ENCODE measurements around the gene TMC6.
A peak's percentile ranks its signal among the peaks of the same experiment; 100 is the strongest.
"Not testable (repeated sequence)": the region's sequence is repeated elsewhere in the genome, so short reads cannot be mapped to it uniquely, and the experiment has no call there.

Gene TMC6

GRCh38 chr17:78128551-78129350 is at the start of gene TMC6:
TSS of gene TMC6 (minus strand) at chr17:78128755. CDS start at chr17:78126832, 1,923 bp downstream.
- DNase-seq (ENCODE audit: low read depth, low spot score): no peak
- peak within 1 kb of the TSS; percentile 84 for H3K27ac ChIP-seq

DNA sequence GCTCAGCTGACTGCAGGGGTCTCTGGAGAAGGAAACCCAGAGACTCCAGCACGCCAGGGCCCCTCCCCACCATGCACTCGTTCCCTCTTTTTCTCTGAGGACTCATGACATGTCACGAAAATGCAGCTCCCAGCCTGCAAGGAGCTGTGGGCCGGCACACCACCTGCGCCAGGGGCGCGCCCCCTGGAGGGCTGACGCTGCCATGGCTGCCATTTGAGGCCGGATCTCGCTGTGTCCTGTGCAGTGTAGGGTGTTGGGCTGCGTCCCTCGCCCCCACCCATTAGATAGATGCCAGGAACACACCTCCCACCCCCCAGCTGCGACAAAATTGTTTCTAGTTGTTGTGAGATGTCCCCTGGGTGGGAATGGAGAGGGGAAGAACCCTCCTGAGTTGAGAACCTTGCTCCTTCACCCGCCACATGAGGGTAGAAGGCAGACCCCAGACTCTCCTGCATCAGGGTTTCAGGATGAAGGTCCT is 48.0 kb upstream of the TMC6 start:
- DNase-seq (ENCODE audit: low read depth, low spot score): no peak
- no peak overlapping the region for H3K27ac ChIP-seq

DNA sequence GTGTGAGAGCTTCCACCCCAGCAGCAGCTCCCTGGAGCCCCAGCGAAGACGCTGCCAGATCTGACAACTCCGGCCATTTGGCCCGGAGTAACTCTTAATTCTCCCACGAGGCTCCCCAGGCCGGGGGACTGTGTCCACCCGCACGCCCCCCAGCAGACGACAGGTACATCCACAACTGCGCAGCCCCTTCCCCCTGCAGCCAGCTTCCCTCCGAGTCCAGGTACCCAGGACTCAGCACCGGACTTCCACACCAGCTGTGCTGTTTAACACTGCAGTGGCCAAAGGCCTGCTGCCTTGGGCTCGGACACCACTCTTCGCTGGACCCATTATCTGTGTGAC is 47.1 kb upstream of the TMC6 start:
- DNase-seq (ENCODE audit: low read depth, low spot score): no peak
- no peak overlapping the region for H3K27ac ChIP-seq

- no peak for DNase-seq (ENCODE audit: low read depth, low spot score)
- H3K27ac ChIP-seq: peak overlapping the region; percentile 55
Observed at GRCh38 chr17:78174870-78175642, 46.5 kb upstream of the TMC6 start.

- DNase-seq (ENCODE audit: low read depth, low spot score): no peak
- peak overlapping the region; percentile 55 for H3K27ac ChIP-seq
Observed at GRCh38 chr17:78174346-78174869, 45.9 kb upstream of the TMC6 start.

DNA sequence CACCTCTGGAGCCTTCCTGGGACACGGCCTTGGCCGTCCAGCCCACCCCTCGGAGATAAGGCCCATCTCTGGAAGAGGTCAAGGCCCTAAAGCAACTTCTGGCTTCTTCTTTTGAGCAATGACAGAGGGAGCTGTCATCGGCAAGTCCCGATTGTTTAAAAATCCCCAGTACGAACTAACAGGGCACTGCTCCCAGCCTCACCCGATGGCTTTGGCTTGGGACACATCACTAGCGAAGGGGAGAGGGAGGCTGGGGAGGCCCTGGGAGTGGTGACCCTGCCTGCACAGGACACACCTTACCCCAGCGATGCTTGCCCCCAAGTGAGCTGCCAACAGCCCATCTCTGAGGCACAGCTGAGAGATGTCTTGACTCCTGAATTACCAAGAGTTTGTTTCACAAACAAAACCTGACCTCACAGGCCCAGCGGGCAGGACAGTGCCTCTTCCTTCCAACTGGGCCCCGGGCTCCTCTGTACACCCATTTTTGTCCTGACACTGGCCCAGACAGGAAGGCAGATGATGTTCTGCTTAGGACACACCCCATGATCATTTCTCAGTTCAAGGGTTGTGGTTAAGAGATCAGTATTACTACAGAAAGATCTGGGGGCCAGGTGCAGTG is 44.7 kb upstream of the TMC6 start:
- no peak for DNase-seq (ENCODE audit: low read depth, low spot score)
- peak overlapping the region; percentile 55 for H3K27ac ChIP-seq

- no peak for DNase-seq (ENCODE audit: low read depth, low spot score)
- H3K27ac ChIP-seq: peak overlapping the region; percentile 55
Observed at GRCh38 chr17:78172249-78173051, 43.9 kb upstream of the TMC6 start.

DNA sequence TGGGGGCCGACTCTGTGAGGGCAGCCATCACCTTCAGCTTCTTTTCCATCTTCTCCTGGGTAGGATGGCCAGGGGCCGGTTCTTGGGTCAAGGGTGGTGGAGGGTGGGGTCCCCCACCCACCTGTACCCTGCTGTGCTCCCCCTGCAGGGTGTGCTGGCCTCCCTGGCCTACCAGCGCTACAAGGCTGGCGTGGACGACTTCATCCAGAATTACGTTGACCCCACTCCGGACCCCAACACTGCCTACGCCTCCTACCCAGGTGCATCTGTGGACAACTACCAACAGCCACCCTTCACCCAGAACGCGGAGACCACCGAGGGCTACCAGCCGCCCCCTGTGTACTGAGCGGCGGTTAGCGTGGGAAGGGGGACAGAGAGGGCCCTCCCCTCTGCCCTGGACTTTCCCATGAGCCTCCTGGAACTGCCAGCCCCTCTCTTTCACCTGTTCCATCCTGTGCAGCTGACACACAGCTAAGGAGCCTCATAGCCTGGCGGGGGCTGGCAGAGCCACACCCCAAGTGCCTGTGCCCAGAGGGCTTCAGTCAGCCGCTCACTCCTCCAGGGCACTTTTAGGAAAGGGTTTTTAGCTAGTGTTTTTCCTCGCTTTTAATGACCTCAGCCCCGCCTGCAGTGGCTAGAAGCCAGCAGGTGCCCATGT is 43.2 kb upstream of the TMC6 start:
- DNase-seq (ENCODE audit: low read depth, low spot score); H3K27ac ChIP-seq: not testable (repeated sequence)

DNA sequence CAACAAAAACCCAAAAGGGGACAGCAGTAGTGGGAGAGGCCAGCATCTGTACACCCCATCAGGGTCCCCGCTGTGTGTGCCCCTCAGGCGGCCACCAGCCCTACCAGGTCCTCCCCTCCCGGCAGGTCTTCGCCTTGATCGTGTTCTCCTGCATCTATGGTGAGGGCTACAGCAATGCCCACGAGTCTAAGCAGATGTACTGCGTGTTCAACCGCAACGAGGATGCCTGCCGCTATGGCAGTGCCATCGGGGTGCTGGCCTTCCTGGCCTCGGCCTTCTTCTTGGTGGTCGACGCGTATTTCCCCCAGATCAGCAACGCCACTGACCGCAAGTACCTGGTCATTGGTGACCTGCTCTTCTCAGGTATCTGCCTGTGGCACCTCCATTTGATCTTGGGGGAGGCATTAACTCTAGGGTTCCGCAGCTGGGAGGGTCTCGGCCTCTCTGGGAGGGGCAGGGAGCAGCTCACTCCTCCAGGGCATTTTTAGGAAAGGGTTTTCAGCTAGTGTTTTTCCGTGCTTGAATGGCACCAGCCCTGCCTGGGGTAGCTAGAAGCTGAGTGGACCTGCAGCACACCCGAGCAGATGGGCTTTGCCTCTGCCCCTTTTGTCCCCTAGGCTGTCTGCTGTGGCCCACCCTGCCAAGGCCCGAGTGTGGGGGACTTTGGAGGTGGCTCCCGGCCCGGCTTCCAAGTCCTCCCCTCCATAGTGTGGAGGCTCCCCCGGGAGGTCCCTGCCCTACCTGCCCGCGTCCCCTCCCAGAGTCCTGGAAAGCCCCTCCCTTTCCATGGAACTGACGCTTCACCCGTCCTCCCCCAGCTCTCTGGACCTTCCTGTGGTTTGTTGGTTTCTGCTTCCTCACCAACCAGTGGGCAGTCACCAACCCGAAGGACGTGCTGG is 42.4 kb upstream of the TMC6 start:
- DNase-seq (ENCODE audit: low read depth, low spot score): no peak
- no peak overlapping the region for H3K27ac ChIP-seq

DNA sequence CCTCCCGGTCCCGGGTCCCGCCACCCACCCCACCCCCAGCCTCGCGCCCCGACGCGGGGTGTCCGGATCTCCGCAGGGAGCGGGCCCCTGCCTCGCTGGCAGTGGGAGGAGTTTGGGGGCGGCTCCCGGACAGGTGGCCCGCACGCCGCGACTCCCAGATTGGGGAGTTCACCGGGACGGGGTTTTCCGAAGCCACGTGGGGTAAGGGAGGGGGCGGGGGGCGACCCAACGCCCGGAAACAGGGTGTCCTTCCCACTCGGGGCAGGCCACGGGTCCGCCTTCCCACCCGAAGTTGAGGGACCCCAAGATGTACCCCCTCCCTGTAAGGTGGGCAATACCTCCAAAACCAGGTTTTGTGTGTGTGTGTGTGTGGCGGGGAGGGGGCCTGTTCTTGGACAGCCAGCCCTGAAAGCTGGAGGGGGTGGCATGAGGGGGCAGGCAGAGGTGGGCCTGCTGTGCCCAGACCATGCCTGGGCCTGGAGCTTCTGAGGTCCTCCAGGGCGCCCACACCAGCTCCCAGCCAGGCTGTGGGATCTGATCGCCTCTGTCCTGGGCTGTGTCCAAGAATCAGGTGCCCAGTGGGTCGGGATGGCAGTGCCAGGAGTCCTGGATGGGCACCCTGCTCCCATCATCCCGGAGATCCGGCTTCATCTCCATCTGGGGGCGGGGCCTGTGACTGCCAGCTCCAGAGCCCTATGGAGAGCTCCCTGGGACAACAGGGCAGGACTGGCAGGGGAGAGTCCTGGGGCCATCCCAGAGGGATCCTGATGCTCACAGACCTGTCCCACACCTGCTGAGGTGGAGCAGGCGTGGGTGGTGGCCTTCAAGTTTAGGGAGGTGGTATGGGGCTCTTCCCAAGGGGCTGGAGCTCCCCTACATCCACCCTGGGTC is 40.6 kb upstream of the TMC6 start:
- H3K27ac ChIP-seq: peak overlapping the region; percentile 73
- no peak for DNase-seq (ENCODE audit: low read depth, low spot score)

DNA sequence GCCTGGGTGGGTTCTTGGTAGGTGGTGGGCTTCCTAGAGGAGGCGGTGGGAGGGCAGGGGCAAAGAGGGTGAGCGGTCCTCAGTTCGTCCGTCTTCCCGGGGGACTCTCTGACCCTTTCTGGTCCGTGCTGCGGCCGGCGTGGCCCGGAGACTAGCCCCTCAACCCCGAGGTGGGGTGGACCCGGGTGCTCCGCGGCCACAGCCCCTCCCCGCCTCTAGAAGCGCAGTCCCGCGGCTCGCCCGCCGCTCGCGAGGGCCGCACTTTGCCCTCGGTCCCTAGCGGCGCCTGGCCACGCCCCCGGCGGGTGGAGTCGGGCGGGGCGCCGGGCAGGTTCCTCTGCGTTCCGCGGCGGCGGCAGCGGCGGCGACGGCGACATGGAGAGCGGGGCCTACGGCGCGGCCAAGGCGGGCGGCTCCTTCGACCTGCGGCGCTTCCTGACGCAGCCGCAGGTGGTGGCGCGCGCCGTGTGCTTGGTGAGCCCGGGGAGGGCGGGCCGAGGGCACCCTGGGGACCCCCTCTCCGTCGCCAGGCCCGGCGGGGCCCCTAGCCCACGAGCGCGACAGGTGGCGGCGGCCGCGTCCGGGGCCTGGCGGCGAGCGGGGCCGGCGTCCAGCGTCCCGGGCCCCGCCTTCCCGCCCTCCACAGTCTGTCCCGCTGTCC is 39.8 kb upstream of the TMC6 start, which contains the start of gene SYNGR2:
Gene SYNGR2 (plus strand): TSS at position 340 of the 661 bp plus-strand sequence. CDS start 36 bp downstream, at position 376.
- no peak for DNase-seq (ENCODE audit: low read depth, low spot score)
- H3K27ac ChIP-seq: peak within 1 kb of the TSS; percentile 73

- H3K27ac ChIP-seq: no peak overlapping the region
- no peak for DNase-seq (ENCODE audit: low read depth, low spot score)
Observed at GRCh38 chr17:78166416-78166815, 37.9 kb upstream of the TMC6 start.

GRCh38 chr17:78164748-78165607 is 36.4 kb upstream of the TMC6 start:
- no peak for DNase-seq (ENCODE audit: low read depth, low spot score)
- no peak overlapping the region for H3K27ac ChIP-seq

GRCh38 chr17:78163881-78164747 is 35.6 kb upstream of the TMC6 start:
- H3K27ac ChIP-seq: no peak overlapping the region
- DNase-seq (ENCODE audit: low read depth, low spot score): no peak

GRCh38 chr17:78159575-78160158 is 31.1 kb upstream of the TMC6 start:
- DNase-seq (ENCODE audit: low read depth, low spot score): peak; percentile 98

More at GRCh38 chr17:78159575-78160158, 31.1 kb upstream of the TMC6 start:
- peak overlapping the region; percentile 92 for H3K27ac ChIP-seq

All from epithelial cell of prostate (primary cell).